ENCODE measurements around the gene TAS1R3.

Gene TAS1R3

DNA sequence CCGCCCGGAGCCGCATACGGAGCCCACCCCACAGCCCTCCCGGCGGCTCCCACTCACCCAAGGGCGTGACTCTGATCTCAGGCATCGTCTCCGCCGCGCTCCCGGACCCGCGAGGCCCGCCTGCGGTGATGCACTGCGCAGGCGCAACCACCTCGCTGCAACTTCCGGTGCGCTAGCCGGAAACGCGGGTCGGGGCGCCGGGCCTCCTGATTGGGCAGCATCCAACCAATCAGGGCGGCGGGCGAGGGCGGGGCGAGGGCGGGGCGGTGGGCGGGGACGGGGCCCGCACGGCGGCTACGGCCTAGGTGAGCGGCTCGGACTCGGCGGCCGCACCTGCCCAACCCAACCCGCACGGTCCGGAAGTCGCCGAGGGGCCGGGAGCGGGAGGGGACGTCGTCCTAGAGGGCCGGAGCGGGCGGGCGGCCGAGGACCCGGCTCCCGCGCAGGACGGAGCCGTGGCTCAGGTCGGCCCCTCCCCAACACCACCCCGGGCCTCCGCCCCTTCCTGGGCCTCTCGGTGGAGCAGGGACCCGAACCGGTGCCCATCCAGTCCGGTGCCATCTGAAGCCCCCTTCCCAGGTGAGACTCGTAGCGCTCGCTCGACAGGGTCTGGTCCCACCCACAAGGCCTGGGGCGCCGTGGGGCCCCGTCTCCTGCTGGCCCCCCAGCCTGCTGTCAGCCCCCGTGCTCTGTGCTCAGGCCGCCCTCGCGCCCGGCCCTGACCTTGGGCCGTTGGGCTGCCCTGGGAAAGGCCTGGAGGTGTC lies 6.4 kb upstream of the TAS1R3 start, which contains the start of the genes CPTP and INTS11:
TSS of gene CPTP (plus strand) at position 279 of the 764 bp plus-strand sequence. CDS start 2,109 bp downstream, outside the sequence.
TSS of gene INTS11 (minus strand) at position 137 of the 764 bp plus-strand sequence. CDS start at position 85, 52 bp downstream.
- DNase-seq: peak; percentile 59

DNA sequence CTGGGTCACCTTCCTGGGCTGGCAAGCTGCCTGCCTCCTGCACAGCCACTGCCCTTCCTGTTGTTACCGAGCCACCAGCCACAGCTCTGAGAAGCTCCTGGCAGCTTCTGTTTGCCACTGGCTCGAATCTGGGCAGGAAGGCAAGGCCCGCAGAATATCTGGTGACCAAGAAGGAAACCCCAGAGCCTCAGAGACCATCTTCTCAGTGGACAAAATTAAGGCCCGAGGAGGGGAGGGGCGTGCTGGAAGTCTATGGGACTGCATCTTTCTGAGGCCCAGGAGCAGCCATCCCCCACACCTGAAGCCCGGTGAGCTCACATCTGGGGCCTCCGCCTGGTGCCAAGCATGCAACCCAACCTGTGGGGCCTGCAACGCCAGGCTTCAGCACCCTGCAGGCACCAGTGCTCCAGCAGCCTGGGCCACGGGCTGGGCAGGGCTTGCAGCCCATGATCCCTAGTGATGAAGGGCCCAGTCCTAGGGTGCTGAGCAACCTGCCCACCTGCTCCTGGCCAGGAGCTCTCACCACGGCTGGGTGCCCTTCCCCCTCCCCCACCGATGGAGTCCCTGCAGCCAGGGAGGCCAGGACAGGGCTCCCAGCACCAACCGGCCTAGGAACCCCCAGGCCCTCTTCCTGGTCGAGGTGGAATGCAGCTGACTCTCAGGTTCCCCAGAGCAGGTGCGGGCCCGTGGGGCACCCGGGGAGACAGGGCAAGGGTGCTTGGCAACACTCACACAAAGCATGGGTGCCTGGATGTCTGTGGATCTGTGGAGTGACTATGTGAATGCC lies 5.6 kb upstream of the TAS1R3 start:
- DNase-seq: no peak

DNA sequence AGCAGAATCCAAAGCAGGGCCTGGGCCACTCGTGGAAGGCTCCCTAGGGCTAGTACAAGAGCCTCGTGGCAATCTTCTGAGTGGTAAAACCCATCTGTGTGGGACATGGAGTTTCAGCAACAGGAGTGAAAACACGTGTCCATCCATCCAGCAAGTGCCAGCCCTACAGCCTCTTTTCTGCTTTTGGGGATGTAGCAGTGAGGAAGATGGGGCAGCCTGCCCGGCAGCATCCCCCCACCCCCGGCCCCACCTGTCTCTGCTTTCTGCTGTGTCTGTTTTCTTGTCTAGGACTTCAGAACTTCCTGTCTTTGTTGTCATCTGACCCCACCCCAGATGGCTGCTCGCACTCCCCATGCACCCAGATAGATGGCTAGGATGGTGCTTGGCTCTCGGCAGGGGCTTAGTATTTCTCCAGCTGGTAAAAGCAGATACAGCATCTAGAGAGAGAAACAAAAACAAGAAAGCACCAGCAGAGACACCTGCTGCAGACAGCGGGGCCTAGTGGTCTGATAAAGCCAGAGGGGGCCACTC lies 4.9 kb upstream of the TAS1R3 start:
- no peak for DNase-seq

DNA sequence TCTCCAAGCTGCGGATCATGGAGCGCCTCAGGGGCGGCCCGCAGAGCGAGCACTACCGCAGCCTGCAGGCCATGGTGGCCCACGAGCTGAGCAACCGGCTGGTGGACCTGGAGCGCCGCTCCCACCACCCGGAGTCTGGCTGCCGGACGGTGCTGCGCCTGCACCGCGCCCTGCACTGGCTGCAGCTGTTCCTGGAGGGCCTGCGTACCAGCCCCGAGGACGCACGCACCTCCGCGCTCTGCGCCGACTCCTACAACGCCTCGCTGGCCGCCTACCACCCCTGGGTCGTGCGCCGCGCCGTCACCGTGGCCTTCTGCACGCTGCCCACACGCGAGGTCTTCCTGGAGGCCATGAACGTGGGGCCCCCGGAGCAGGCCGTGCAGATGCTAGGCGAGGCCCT lies 3.8 kb upstream of the TAS1R3 start:
- DNase-seq: no peak

DNA sequence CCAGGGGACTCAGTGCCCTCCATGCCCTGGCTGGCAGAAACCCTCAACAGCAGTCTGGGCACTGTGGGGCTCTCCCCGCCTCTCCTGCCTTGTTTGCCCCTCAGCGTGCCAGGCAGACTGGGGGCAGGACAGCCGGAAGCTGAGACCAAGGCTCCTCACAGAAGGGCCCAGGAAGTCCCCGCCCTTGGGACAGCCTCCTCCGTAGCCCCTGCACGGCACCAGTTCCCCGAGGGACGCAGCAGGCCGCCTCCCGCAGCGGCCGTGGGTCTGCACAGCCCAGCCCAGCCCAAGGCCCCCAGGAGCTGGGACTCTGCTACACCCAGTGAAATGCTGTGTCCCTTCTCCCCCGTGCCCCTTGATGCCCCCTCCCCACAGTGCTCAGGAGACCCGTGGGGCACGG lies 2.8 kb upstream of the TAS1R3 start:
- no peak for DNase-seq

DNA sequence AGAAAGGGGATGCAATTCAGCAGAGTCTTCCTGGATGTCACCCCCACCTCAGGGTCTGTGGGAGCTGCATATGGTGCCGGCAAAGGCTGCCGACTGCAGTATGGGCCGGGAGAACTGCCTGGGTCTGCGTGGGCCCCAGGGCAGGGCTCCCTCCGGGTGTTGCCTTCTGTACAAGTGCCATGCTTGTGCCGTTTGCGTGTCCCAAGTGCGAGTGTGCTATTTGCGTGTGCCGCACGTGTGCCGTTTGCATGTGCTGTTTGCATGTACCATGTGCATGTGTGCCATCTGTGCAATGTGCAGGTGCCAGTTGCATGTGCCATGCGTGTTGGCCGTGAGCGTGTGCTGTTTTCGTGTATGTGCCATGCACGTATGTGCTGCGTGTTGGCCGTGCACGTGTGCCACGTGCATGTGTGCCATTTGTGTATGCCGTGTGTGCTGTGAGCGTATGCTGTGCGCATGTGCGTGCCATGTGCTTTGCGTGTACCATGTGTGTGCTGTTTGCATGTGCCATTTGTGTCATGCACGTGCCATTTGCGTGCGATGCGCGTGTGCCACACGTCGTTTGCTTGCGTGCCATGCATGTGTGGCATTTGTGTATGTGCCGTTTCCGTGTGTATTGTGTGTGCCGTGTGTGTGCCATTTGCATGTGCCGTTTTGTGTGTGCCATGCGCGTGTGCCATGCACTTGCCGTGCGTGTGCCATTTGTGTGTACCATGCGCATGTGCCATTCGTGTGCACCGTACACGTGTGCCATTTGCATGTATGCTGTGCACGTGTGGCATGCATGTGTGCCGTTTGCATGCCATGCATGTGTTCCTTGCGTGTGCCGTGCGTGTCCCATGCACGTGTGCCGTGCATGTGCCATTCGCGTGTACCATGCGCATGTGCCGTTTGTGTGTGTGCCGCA lies 1.5 kb upstream of the TAS1R3 start:
- DNase-seq: no peak

DNA sequence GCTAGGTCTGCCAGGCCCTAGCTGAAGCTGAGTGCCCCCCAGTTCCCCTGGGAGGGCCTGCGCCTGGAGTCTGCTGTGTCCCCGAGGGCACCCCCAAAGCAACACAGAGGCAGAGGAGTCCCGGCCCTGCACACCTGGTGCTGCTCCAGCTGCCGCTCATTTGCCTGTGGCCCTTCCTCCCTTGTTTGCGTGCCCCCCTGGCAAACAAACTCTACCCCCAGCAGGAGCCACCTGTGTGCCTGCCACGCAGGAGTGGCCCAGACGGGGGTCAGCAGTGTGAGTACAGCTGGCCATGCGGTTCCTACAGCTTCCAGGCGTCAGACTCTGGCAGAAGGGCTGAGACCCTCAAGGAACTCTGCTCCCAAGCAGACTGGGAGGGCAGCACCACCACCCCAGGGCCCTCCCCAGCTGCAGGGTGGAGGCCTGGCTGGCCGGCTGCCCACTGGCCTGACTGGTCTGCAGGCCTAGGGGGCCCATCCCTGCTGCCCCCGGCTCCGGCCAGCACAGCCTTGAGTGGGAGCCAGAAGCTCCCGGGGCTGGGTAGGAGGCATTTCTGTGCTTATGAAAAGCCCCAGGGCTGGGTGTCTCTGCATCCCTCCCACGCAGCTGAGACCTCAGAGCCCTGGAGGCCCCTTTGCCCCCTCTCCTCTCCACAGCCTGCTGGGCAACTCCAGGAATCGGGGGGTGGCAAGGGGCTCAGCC lies 563 bp upstream of the TAS1R3 start:
- no peak for DNase-seq

DNA sequence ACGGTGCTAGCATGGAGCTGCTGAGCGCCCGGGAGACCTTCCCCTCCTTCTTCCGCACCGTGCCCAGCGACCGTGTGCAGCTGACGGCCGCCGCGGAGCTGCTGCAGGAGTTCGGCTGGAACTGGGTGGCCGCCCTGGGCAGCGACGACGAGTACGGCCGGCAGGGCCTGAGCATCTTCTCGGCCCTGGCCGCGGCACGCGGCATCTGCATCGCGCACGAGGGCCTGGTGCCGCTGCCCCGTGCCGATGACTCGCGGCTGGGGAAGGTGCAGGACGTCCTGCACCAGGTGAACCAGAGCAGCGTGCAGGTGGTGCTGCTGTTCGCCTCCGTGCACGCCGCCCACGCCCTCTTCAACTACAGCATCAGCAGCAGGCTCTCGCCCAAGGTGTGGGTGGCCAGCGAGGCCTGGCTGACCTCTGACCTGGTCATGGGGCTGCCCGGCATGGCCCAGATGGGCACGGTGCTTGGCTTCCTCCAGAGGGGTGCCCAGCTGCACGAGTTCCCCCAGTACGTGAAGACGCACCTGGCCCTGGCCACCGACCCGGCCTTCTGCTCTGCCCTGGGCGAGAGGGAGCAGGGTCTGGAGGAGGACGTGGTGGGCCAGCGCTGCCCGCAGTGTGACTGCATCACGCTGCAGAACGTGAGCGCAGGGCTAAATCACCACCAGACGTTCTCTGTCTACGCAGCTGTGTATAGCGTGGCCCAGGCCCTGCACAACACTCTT lies 1.1 kb downstream of the TAS1R3 start:
- no peak for DNase-seq

DNA sequence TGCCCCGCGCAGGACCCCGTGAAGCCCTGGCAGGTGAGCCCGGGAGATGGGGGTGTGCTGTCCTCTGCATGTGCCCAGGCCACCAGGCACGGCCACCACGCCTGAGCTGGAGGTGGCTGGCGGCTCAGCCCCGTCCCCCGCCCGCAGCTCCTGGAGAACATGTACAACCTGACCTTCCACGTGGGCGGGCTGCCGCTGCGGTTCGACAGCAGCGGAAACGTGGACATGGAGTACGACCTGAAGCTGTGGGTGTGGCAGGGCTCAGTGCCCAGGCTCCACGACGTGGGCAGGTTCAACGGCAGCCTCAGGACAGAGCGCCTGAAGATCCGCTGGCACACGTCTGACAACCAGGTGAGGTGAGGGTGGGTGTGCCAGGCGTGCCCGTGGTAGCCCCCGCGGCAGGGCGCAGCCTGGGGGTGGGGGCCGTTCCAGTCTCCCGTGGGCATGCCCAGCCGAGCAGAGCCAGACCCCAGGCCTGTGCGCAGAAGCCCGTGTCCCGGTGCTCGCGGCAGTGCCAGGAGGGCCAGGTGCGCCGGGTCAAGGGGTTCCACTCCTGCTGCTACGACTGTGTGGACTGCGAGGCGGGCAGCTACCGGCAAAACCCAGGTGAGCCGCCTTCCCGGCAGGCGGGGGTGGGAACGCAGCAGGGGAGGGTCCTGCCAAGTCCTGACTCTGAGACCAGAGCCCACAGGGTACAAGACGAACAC lies 1.8 kb downstream of the TAS1R3 start:
- no peak for DNase-seq

DNA sequence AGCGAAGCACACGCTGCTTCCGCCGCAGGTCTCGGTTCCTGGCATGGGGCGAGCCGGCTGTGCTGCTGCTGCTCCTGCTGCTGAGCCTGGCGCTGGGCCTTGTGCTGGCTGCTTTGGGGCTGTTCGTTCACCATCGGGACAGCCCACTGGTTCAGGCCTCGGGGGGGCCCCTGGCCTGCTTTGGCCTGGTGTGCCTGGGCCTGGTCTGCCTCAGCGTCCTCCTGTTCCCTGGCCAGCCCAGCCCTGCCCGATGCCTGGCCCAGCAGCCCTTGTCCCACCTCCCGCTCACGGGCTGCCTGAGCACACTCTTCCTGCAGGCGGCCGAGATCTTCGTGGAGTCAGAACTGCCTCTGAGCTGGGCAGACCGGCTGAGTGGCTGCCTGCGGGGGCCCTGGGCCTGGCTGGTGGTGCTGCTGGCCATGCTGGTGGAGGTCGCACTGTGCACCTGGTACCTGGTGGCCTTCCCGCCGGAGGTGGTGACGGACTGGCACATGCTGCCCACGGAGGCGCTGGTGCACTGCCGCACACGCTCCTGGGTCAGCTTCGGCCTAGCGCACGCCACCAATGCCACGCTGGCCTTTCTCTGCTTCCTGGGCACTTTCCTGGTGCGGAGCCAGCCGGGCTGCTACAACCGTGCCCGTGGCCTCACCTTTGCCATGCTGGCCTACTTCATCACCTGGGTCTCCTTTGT lies 2.6 kb downstream of the TAS1R3 start:
- DNase-seq: no peak

DNA sequence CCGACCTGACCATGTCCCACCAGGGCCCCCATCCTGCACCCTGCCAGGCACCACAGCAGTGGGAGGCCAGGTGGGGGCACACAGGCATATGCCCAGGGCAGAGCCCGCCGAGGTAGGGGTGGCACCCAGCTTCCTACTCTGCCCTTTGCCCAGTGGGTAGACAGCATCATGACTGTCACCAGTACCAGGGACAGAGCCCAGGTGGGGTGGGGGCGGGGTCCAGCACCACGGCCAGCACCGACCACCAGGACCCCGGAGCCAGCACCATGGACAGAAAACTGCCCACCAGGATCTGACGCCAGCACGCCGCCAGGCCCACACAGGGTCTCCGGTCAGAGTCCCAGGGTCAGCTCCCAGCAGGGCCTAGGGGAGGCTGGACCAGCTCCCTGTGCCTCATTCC lies 3.8 kb downstream of the TAS1R3 start:
- DNase-seq: no peak

DNA sequence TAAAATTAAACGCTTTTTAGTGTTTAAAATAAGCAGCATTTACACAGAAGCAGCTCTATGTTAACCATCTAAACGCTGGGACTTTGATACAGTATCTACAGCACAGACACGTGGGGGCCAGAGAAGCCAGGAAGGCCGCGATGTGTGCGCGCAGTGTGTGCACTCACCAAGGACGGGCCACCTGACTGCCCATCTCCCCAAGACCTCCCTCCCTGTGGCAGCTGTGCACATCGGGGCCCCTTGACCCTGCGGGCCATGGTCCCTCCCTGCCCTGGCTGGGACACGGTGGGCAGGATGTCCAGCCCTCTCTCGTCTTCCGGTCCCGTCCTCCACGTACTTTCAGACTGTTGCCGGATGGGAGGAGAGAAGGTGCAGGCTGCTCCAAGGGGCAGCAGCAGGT lies 4.2 kb downstream of the TAS1R3 start:
- DNase-seq: no peak

DNA sequence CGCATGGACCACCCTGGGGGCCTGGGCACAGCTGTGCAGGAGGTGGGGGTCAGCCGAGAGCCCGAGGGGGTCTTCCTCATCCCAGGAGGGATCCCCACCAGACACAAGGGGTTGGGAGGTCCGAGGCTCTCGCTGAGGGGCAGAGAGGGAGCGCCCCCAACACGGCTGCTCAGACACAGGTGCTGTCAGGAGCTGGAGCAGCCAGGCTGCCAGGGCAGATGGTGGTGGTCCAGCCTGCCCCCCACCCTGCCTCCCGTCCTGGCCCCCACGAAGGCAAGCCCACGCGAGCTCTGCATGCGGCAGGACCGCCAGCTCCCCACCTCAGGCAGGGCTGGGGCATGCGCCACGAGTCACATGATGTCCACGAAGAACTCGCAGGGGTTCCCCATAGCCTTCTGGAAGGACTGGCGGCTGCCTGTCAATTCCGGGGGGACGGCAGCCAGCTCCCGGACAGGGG lies 4.7 kb downstream of the TAS1R3 start:
- no peak for DNase-seq

DNA sequence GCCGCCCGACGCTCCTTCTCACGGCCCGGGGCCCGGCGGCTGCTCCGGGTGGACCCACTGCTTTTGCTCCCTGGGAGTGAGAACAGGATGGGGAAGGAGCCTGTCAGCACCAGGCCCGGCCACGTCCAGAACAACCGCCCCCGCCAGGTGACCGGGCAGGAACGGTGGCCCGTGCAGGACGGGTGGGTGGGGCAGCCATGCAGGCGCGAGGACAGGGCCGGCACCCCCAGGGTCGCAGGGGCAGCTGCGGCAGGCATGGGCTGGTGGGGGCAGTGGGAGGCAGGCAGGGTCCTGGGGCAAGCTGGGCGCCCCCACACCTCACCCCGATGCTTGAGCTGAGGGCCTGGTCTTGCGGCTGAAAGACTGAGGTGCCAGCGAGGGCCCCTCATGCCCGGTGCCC lies 5.4 kb downstream of the TAS1R3 start:
- no peak for DNase-seq

DNA sequence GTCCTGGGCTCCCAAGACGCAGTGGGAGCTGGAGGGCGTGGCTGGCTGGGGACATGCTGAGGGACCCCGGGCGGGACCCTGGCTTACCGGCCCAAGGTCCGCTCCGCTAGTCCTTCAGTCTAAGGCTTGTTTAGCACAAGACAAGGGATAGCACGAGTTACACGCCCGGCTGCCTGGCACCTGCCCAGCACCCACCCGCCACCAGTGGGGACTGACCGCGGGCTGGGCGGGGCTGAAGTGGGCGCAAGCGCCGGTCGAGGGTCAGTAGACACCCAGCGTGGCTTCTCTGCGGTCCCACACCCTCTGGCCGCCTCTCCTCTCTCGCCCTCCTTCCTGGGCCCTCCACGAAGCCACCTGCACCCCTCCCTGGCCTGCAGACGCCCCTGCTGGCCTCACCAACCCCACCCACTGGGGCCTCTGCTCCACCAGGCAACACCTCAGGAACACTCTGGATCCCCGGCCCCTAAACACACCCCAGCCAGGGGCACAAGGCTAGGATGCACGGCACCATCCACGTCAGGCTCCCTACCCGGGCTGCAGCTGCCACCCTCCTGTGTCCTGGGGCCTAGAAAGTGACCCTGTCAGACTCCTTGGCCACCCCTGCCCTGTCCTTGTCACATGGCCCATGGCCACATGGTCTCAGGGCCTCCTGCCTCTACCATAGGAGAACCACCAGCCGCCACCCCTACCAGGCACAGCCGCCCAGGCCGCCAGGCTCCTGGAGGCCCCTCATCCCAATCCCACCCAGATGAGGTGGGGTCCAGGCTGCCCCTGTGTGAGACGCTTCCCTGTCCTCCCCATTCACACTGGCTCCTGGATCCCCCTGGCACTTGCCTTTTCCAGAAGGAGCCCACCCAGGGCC lies 6.1 kb downstream of the TAS1R3 start:
- DNase-seq: no peak

DNA sequence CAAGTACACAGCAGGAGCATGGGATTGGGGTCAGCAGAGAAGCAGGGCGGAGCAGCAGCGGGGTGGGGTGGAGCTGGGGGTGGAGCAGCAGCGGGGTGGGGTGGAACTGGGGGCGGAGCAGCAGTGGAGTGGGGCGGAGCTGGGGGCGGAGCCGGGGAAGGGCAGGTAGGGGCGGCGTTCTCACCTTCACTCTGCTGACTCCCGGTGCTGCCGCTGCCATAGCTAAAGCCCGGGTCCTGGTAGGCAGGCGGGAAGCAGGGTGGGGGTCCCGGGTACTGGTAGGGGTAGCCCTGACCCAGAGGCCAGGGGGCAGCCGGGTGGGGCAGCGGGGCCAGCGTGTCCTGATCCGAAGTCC lies 6.7 kb downstream of the TAS1R3 start:
- DNase-seq: no peak

DNA sequence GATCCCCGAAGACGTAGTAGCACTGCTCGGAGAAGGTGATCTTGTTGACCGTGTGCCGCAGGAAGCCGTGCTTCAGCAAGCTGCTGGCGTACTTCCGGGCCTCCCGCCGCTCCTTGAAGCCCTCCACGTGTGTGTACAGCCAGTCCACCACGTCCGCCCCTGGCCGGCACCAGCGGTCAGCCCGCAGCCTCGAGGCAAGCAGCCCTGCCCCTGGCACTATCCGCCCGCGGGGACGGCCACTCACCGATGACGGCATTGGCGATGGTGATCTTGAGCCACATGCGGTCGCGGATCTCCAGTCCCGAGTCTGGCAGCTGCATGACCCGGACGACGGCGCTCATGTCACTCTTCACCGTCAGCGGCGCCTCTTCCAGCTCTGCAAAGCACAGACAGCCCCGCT lies 7.2 kb downstream of the TAS1R3 start:
- DNase-seq: no peak

DNA sequence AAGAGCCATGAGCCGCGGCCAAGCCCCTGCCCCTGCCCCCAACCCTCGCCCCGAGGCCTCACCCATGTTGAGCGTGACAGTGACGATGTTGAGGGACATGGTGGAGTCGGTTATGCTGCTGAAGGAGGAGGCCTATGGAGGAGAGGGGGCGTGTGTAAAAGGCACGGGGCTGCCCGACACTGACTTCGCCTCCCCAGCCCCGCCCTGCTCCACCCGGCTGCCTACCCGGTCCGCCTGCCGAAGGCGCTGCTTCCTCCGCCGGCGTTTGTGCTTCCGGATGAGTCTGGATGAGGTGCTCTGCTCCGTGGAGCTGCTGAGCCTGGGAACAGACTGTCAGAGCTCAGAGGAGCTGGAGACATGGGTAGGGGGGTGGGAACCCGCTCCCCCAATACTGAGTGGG lies 9.1 kb downstream of the TAS1R3 start:
- no peak for DNase-seq

All from NCI-H1092 (cell line).